SK-N-SH treated with all-trans-retinoic acid at 6 μM for 48 hours (cell line): ENCODE measurements around the gene ASTN1.

Experiments used
- ATAC-seq: fragments of 200-7000 bp; cut with Tn5 transposase; 3 replicates; pipeline ENCODE4 v1.9.1; 2020; ENCODE audit warnings: mild to moderate bottlenecking, moderate library complexity
- ARNTL ChIP-seq: fragments of 450-650 bp; formaldehyde crosslinking; IDR thresholded peaks from 2 replicates; pipeline ENCODE4 v1.5.0; 2020; ENCODE audit warnings: low read depth, mild to moderate bottlenecking, moderate library complexity, borderline replicate concordance
- BACH2 ChIP-seq: fragments of 250-450 bp; sonication (Bioruptor Pico); IDR thresholded peaks from 2 replicates; pipeline ENCODE4 v1.9.0; 2021; ENCODE audit warnings: mild to moderate bottlenecking, borderline replicate concordance
- CREB5 ChIP-seq: fragments of 250-450 bp; sonication (Bioruptor Pico); IDR thresholded peaks from 2 replicates; pipeline ENCODE4 v1.5.1; 2020; ENCODE audit warnings: low read depth, mild to moderate bottlenecking, moderate library complexity
- CSDC2 ChIP-seq: fragments of 250-450 bp; sonication (Bioruptor Pico); IDR thresholded peaks from 2 replicates; pipeline ENCODE4 v1.5.0; 2020; ENCODE audit warnings: mild to moderate bottlenecking, moderate library complexity
- ESRRG ChIP-seq: fragments of 250-450 bp; sonication (Bioruptor Pico); IDR thresholded peaks from 2 replicates; pipeline ENCODE4 v1.6.1; 2021; ENCODE audit warnings: mild to moderate bottlenecking
- GLIS3 ChIP-seq: fragments of 250-450 bp; sonication (Bioruptor Pico); IDR thresholded peaks from 2 replicates; pipeline ENCODE4 v1.5.0; 2020; ENCODE audit warnings: mild to moderate bottlenecking, moderate library complexity
- ISL1 ChIP-seq: fragments of 250-450 bp; sonication (Bioruptor Pico); IDR thresholded peaks from 2 replicates; pipeline ENCODE4 v2.1.2; 2022; ENCODE audit warnings: mild to moderate bottlenecking, moderate library complexity
- PPARA ChIP-seq: fragments of 250-450 bp; sonication (Bioruptor Pico); IDR thresholded peaks from 2 replicates; pipeline ENCODE4 v1.5.0; 2020; ENCODE audit warnings: mild to moderate bottlenecking, borderline replicate concordance
- RARB ChIP-seq: fragments of 250-450 bp; sonication (Bioruptor Pico); IDR thresholded peaks from 2 replicates; pipeline ENCODE4 v1.8.0; 2021; ENCODE audit warnings: mild to moderate bottlenecking, moderate library complexity
- TCF4 ChIP-seq: fragments of 250-450 bp; sonication (Bioruptor Pico); IDR thresholded peaks from 2 replicates; pipeline ENCODE4 v1.8.0; 2021; ENCODE audit warnings: mild to moderate bottlenecking, moderate library complexity, borderline replicate concordance
- TOX ChIP-seq: fragments of 250-450 bp; sonication (Bioruptor Pico); IDR thresholded peaks from 2 replicates; pipeline ENCODE4 v1.8.0; 2021; ENCODE audit warnings: mild to moderate bottlenecking, moderate library complexity, borderline replicate concordance
- TSHZ2 ChIP-seq: fragments of 250-450 bp; sonication (Bioruptor Pico); IDR thresholded peaks from 2 replicates; pipeline ENCODE4 v1.5.0; 2020; ENCODE audit warnings: mild to moderate bottlenecking, moderate library complexity
- ZFP3 ChIP-seq: fragments of 250-450 bp; sonication (Bioruptor Pico); IDR thresholded peaks from 2 replicates; pipeline ENCODE4 v1.5.0; 2020; ENCODE audit warnings: mild to moderate bottlenecking, moderate library complexity
- ZFP30 ChIP-seq: fragments of 450-650 bp; formaldehyde crosslinking; IDR thresholded peaks from 2 replicates; pipeline ENCODE4 v1.5.0; 2022; ENCODE audit warnings: mild to moderate bottlenecking, moderate library complexity
- ZNF565 ChIP-seq: fragments of 450-650 bp; formaldehyde crosslinking; conservative IDR thresholded peaks from 2 replicates; pipeline ENCODE4 v1.5.0; 2020; ENCODE audit warnings: low read depth, mild to moderate bottlenecking, moderate library complexity
- ZNF70 ChIP-seq: fragments of 450-650 bp; formaldehyde crosslinking; IDR thresholded peaks from 2 replicates; pipeline ENCODE4 v1.5.0; 2020; ENCODE audit warnings: mild to moderate bottlenecking, moderate library complexity
- ZNF8 ChIP-seq: fragments of 450-650 bp; formaldehyde crosslinking; IDR thresholded peaks from 2 replicates; pipeline ENCODE4 v1.5.0; 2020; ENCODE audit warnings: mild to moderate bottlenecking, moderate library complexity
- TF ChIP-seq, protein P1 (sequence below): fragments of 250-450 bp; sonication (Bioruptor Pico); IDR thresholded peaks from 2 replicates; pipeline ENCODE4 v1.8.0; 2020; ENCODE audit warnings: mild to moderate bottlenecking, moderate library complexity, borderline replicate concordance
- TF ChIP-seq, protein P2 (sequence below): fragments of 250-450 bp; sonication (Bioruptor Pico); IDR thresholded peaks from 2 replicates; pipeline ENCODE4 v1.5.1; 2021; ENCODE audit warnings: mild to moderate bottlenecking, moderate library complexity
- TF ChIP-seq, protein P3 (sequence below): fragments of 250-450 bp; sonication (Bioruptor Pico); IDR thresholded peaks from 2 replicates; pipeline ENCODE4 v1.8.0; 2021; ENCODE audit warnings: low read depth, mild to moderate bottlenecking, moderate library complexity, borderline replicate concordance

Gene ASTN1

GRCh38 chr1:177007437-177008161 is 156.9 kb downstream of the ASTN1 start (continued):
- TF ChIP-seq TCF4 (no peak), CREB5 (CRISPR knock-in tag) (no peak)

DNA sequence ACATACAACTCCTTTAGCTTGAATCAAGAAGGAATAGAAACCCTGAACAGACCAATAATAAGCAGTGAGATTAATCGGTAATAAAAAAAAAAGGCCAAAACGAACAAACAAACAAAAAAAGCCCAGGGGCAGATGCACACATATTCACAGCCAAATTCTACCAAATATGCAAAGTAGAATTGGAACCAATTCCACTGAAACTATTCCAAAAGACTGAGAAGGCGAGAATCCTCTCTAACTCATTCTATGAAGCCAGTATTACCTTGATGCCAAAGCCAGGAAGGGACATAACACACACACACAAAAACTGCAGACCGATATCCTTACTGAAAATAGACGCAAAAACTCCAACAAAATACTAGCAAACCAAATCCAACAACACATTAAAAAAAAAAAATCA is 161.6 kb downstream of the ASTN1 start:
- TF ChIP-seq GLIS3 (CRISPR knock-in tag) (no peak), ZFP30 (no peak), BACH2 (CRISPR knock-in tag) (no peak), ZNF70 (CRISPR knock-in tag) (no peak), ISL1 (CRISPR knock-in tag) (no peak)
- ATAC-seq: no peak

GRCh38 chr1:177001556-177001955 is 163.0 kb downstream of the ASTN1 start:
- ATAC-seq: no peak
- TF ChIP-seq ZNF565 (CRISPR knock-in tag) (no peak), ZNF70 (CRISPR knock-in tag) (no peak), ISL1 (CRISPR knock-in tag) (no peak), TOX (no peak), ZNF8 (no peak), PPARA (no peak), RARB (no peak), TSHZ2 (CRISPR knock-in tag) (no peak), ZFP3 (no peak), GLIS3 (CRISPR knock-in tag) (no peak), TCF4 (no peak), ARNTL (CRISPR knock-in tag) (no peak), CREB5 (CRISPR knock-in tag) (no peak), CSDC2 (CRISPR knock-in tag) (no peak), ESRRG (CRISPR knock-in tag) (no peak)
- TF ChIP-seq, protein P1, sequence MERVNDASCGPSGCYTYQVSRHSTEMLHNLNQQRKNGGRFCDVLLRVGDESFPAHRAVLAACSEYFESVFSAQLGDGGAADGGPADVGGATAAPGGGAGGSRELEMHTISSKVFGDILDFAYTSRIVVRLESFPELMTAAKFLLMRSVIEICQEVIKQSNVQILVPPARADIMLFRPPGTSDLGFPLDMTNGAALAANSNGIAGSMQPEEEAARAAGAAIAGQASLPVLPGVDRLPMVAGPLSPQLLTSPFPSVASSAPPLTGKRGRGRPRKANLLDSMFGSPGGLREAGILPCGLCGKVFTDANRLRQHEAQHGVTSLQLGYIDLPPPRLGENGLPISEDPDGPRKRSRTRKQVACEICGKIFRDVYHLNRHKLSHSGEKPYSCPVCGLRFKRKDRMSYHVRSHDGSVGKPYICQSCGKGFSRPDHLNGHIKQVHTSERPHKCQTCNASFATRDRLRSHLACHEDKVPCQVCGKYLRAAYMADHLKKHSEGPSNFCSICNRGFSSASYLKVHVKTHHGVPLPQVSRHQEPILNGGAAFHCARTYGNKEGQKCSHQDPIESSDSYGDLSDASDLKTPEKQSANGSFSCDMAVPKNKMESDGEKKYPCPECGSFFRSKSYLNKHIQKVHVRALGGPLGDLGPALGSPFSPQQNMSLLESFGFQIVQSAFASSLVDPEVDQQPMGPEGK (CRISPR knock-in tag): no peak
- TF ChIP-seq, protein P2, sequence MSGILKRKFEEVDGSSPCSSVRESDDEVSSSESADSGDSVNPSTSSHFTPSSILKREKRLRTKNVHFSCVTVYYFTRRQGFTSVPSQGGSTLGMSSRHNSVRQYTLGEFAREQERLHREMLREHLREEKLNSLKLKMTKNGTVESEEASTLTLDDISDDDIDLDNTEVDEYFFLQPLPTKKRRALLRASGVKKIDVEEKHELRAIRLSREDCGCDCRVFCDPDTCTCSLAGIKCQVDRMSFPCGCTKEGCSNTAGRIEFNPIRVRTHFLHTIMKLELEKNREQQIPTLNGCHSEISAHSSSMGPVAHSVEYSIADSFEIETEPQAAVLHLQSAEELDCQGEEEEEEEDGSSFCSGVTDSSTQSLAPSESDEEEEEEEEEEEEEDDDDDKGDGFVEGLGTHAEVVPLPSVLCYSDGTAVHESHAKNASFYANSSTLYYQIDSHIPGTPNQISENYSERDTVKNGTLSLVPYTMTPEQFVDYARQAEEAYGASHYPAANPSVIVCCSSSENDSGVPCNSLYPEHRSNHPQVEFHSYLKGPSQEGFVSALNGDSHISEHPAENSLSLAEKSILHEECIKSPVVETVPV (CRISPR knock-in tag): no peak
- TF ChIP-seq, protein P3, sequence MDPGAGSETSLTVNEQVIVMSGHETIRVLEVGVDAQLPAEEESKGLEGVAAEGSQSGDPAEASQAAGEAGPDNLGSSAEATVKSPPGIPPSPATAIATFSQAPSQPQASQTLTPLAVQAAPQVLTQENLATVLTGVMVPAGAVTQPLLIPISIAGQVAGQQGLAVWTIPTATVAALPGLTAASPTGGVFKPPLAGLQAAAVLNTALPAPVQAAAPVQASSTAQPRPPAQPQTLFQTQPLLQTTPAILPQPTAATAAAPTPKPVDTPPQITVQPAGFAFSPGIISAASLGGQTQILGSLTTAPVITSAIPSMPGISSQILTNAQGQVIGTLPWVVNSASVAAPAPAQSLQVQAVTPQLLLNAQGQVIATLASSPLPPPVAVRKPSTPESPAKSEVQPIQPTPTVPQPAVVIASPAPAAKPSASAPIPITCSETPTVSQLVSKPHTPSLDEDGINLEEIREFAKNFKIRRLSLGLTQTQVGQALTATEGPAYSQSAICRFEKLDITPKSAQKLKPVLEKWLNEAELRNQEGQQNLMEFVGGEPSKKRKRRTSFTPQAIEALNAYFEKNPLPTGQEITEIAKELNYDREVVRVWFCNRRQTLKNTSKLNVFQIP (CRISPR knock-in tag): no peak
